ENCODE measurements around the gene MYO18A. TPM values are rescaled to one million over a fixed set of nuclear protein-coding genes. Genes with fewer than 3 reads are reported as not detected.

MYO18A gene
- total RNA-seq, 5 donors from 2014 or later (not counting 1 experiment from before 2014, with no cell fraction given) = 119 to 151 (median 145) TPM

- H3K9me3 Mint-ChIP-seq = no peaks in the 10 kb centered on the region
- POLR2A ChIA-PET = interaction anchor here in 1 of 2 donors (0.6 kb wide), 2 partner anchors 9 to 530 kb away, joined by 8 to 10 read pairs; no protein-coding TSS in a partner anchor
- H3K27me3 Mint-ChIP-seq = no peaks in the 10 kb centered on the region
- H3K9me3 ChIP-seq = no peaks in the 10 kb centered on the region
- H3K4me3 Mint-ChIP-seq = peak overlapping the region; percentile 88 to 89 (median 88)
- ATAC-seq (replicated peaks in 1 of 4) = no peak
- H3K36me3 ChIP-seq (ENCODE audit: control insufficient read depth in 2 of 2, extremely low read depth in 1 of 2, insufficient read depth in 1 of 2, low read length in 1 of 2) = peaks cover 0 to 10% of the 10 kb centered on the region in 2 donors
- peak overlapping the region; percentile 77 for H3K27ac ChIP-seq (ENCODE audit: low read length)
- H3K4me3 ChIP-seq (ENCODE audit: control insufficient read depth in 1 of 2, extremely low read depth in 1 of 2, low read length in 1 of 2) = peak overlapping the region; percentile 66 to 81
- CTCF ChIA-PET = interaction anchor here in 1 of 2 donors (0.6 to 2.6 kb wide), 6 partner anchors 18 to 201 kb away, joined by 3 to 7 read pairs (median 3); partner anchors contain the start of gene MYO18A
- no peak for DNase-seq
- peaks cover 34 to 76% of the 10 kb centered on the region in 2 experiments for H3K4me1 ChIP-seq (ENCODE audit: control insufficient read depth in 1 of 2, extremely low read depth in 1 of 2, insufficient read depth in 2 of 2, low read length in 2 of 2)
- peaks cover 67 to 76% (median 75%) of the 10 kb centered on the region in 3 donors for H3K4me1 Mint-ChIP-seq
- 33% methylated on average over 4 of the region's 4 CpGs for WGBS (ENCODE audit: insufficient coverage)
- peaks cover 3% of the 10 kb centered on the region for H3K36me3 Mint-ChIP-seq
- H3K27me3 ChIP-seq (replicated peaks in 1 of 2; ENCODE audit: control insufficient read depth in 2 of 2, extremely low read depth in 1 of 2, insufficient read depth in 2 of 2, low read length in 1 of 2) = no peaks in the 10 kb centered on the region
- peak overlapping the region; percentile 97 to 98 for H3K27ac Mint-ChIP-seq
Observed at GRCh38 chr17:29141514-29141876, 38.7 kb downstream of the MYO18A start.

- H3K4me1 ChIP-seq (ENCODE audit: control insufficient read depth in 1 of 2, extremely low read depth in 1 of 2, insufficient read depth in 2 of 2, low read length in 2 of 2) = peaks cover 34 to 79% of the 10 kb centered on the region in 2 experiments
- WGBS (ENCODE audit: insufficient coverage) = 4% methylated on average over 8 of the region's 15 CpGs
- Mint-ChIP-seq H3K27me3 (no peaks in the 10 kb centered on the region), H3K4me1 (peaks cover 67 to 78% (median 77%) of the 10 kb centered on the region in 3 donors), H3K4me3 (peak overlapping the region; percentile 88 to 89 (median 88)), H3K9me3 (no peaks in the 10 kb centered on the region), H3K36me3 (peaks cover 7% of the 10 kb centered on the region), H3K27ac (peak overlapping the region; percentile 97 to 98)
- no peaks in the 10 kb centered on the region for H3K9me3 ChIP-seq
- H3K27me3 ChIP-seq (replicated peaks in 1 of 2; ENCODE audit: control insufficient read depth in 2 of 2, extremely low read depth in 1 of 2, insufficient read depth in 2 of 2, low read length in 1 of 2) = no peaks in the 10 kb centered on the region
- DNase-seq (peak; percentile 32 to 74 (median 58)), ATAC-seq (replicated peaks in 1 of 4) (peak; percentile 45 to 74 (median 52))
- peaks cover 0 to 16% of the 10 kb centered on the region in 2 donors for H3K36me3 ChIP-seq (ENCODE audit: control insufficient read depth in 2 of 2, extremely low read depth in 1 of 2, insufficient read depth in 1 of 2, low read length in 1 of 2)
- ChIA-PET POLR2A (interaction anchor here (0.6 to 0.8 kb wide), 6 partner anchors 8 to 530 kb away, joined by 3 to 18 read pairs (median 6); no protein-coding TSS in a partner anchor), CTCF (interaction anchor here in 1 of 2 donors (0.6 to 2.6 kb wide), 9 partner anchors 8 to 200 kb away, joined by 3 to 12 read pairs (median 4); no protein-coding TSS in a partner anchor)
- H3K27ac ChIP-seq (ENCODE audit: low read length) = peak overlapping the region; percentile 77
- H3K4me3 ChIP-seq (ENCODE audit: control insufficient read depth in 1 of 2, extremely low read depth in 1 of 2, low read length in 1 of 2) = peak overlapping the region; percentile 66 to 81
Observed at GRCh38 chr17:29140631-29141513, 39.3 kb downstream of the MYO18A start.

GRCh38 chr17:29140051-29140621 lies 40.1 kb downstream of the MYO18A start:
- no peaks in the 10 kb centered on the region for H3K9me3 ChIP-seq
- WGBS (ENCODE audit: insufficient coverage) = 0% methylated on average over 8 of the region's 14 CpGs
- ATAC-seq (replicated peaks in 1 of 4) (peak; percentile 64 to 78 (median 76)), DNase-seq (peak; percentile 44 to 81 (median 62))
- no peaks in the 10 kb centered on the region for H3K27me3 ChIP-seq (replicated peaks in 1 of 2; ENCODE audit: control insufficient read depth in 2 of 2, extremely low read depth in 1 of 2, insufficient read depth in 2 of 2, low read length in 1 of 2)
- Mint-ChIP-seq H3K36me3 (peaks cover 11% of the 10 kb centered on the region), H3K9me3 (no peaks in the 10 kb centered on the region), H3K27ac (peak overlapping the region; percentile 97 to 98), H3K4me3 (peak overlapping the region; percentile 88 to 89 (median 88)), H3K4me1 (peaks cover 65 to 75% (median 73%) of the 10 kb centered on the region in 3 donors), H3K27me3 (no peaks in the 10 kb centered on the region)
- H3K4me1 ChIP-seq (ENCODE audit: control insufficient read depth in 1 of 2, extremely low read depth in 1 of 2, insufficient read depth in 2 of 2, low read length in 2 of 2) = peaks cover 30 to 74% of the 10 kb centered on the region in 2 experiments
- ChIA-PET CTCF (interaction anchor here (0.5 to 2.6 kb wide), 10 partner anchors 9 to 1190 kb away, joined by 3 to 12 read pairs (median 5); no protein-coding TSS in a partner anchor), POLR2A (interaction anchor here in 1 of 2 donors (0.6 to 0.8 kb wide), 3 partner anchors 21 to 514 kb away, joined by 3 to 4 read pairs (median 3); no protein-coding TSS in a partner anchor)
- H3K27ac ChIP-seq (ENCODE audit: low read length) = peak overlapping the region; percentile 77
- peak overlapping the region; percentile 66 to 81 for H3K4me3 ChIP-seq (ENCODE audit: control insufficient read depth in 1 of 2, extremely low read depth in 1 of 2, low read length in 1 of 2)
- peaks cover 0 to 21% of the 10 kb centered on the region in 2 donors for H3K36me3 ChIP-seq (ENCODE audit: control insufficient read depth in 2 of 2, extremely low read depth in 1 of 2, insufficient read depth in 1 of 2, low read length in 1 of 2)

GRCh38 chr17:29138971-29139691 lies 41.1 kb downstream of the MYO18A start:
- no peaks in the 10 kb centered on the region for H3K9me3 Mint-ChIP-seq
- Histone ChIP-seq H3K4me1 (ENCODE audit: control insufficient read depth in 1 of 2, extremely low read depth in 1 of 2, insufficient read depth in 2 of 2, low read length in 2 of 2) (peaks cover 27 to 71% of the 10 kb centered on the region in 2 experiments), H3K27me3 (replicated peaks in 1 of 2; ENCODE audit: control insufficient read depth in 2 of 2, extremely low read depth in 1 of 2, insufficient read depth in 2 of 2, low read length in 1 of 2) (no peaks in the 10 kb centered on the region), H3K36me3 (ENCODE audit: control insufficient read depth in 2 of 2, extremely low read depth in 1 of 2, insufficient read depth in 1 of 2, low read length in 1 of 2) (peaks cover 0 to 24% of the 10 kb centered on the region in 2 donors), H3K9me3 (no peaks in the 10 kb centered on the region), H3K27ac (ENCODE audit: low read length) (peak overlapping the region; percentile 77), H3K4me3 (ENCODE audit: control insufficient read depth in 1 of 2, extremely low read depth in 1 of 2, low read length in 1 of 2) (peak overlapping the region; percentile 66 to 81)
- H3K27me3 Mint-ChIP-seq = no peaks in the 10 kb centered on the region
- H3K36me3 Mint-ChIP-seq = peaks cover 11% of the 10 kb centered on the region
- H3K4me3 Mint-ChIP-seq = peak overlapping the region; percentile 88 to 89 (median 88)
- peak in 4 of 35 experiments; percentile 16 to 51 (median 26) for DNase-seq
- peak overlapping the region; percentile 97 to 98 for H3K27ac Mint-ChIP-seq
- POLR2A ChIA-PET = interaction anchor here in 1 of 2 donors (0.8 kb wide), 1 partner anchor 9 kb away, joined by 3 read pairs; no protein-coding TSS in a partner anchor
- WGBS (ENCODE audit: insufficient coverage) = 0% methylated on average over 6 of the region's 13 CpGs
- H3K4me1 Mint-ChIP-seq = peaks cover 64 to 70% (median 69%) of the 10 kb centered on the region in 3 donors
- peak in 2 of 4 experiments; percentile 12 for ATAC-seq (replicated peaks in 1 of 4)
- CTCF ChIA-PET = interaction anchor here (0.5 to 2.6 kb wide), 8 partner anchors 9 to 1189 kb away, joined by 3 to 12 read pairs (median 6); no protein-coding TSS in a partner anchor

GRCh38 chr17:29138184-29138955 lies 41.8 kb downstream of the MYO18A start:
- DNase-seq = peak in 11 of 35 experiments; percentile 16 to 58 (median 24)
- peaks cover 11% of the 10 kb centered on the region for H3K36me3 Mint-ChIP-seq
- H3K4me1 Mint-ChIP-seq = peaks cover 58 to 69% (median 66%) of the 10 kb centered on the region in 3 donors
- peak overlapping the region; percentile 97 to 98 for H3K27ac Mint-ChIP-seq
- ChIA-PET CTCF (interaction anchor here (0.6 to 1.5 kb wide), 10 partner anchors 9 to 42 kb away, joined by 3 to 9 read pairs (median 4); partner anchors contain the start of gene MYO18A (in 1 of the 2)), POLR2A (no interaction called here)
- Histone ChIP-seq H3K27me3 (replicated peaks in 1 of 2; ENCODE audit: control insufficient read depth in 2 of 2, extremely low read depth in 1 of 2, insufficient read depth in 2 of 2, low read length in 1 of 2) (no peaks in the 10 kb centered on the region), H3K9me3 (no peaks in the 10 kb centered on the region), H3K4me3 (ENCODE audit: control insufficient read depth in 1 of 2, extremely low read depth in 1 of 2, low read length in 1 of 2) (peak overlapping the region; percentile 66 to 81), H3K4me1 (ENCODE audit: control insufficient read depth in 1 of 2, extremely low read depth in 1 of 2, insufficient read depth in 2 of 2, low read length in 2 of 2) (peaks cover 27 to 67% of the 10 kb centered on the region in 2 experiments), H3K36me3 (ENCODE audit: control insufficient read depth in 2 of 2, extremely low read depth in 1 of 2, insufficient read depth in 1 of 2, low read length in 1 of 2) (peaks cover 0 to 26% of the 10 kb centered on the region in 2 donors), H3K27ac (ENCODE audit: low read length) (peak overlapping the region; percentile 77)
- H3K27me3 Mint-ChIP-seq = no peaks in the 10 kb centered on the region
- peak in 3 of 4 experiments; percentile 22 to 34 (median 26) for ATAC-seq (replicated peaks in 1 of 4)
- H3K9me3 Mint-ChIP-seq = no peaks in the 10 kb centered on the region
- peak overlapping the region; percentile 88 to 89 (median 88) for H3K4me3 Mint-ChIP-seq
- WGBS (ENCODE audit: insufficient coverage) = 45% methylated on average over 9 of the region's 13 CpGs
